ENCODE results near the gene DGKA.
A peak's percentile ranks its signal among the peaks of the same experiment; 100 is the strongest.

DGKA gene

GRCh38 chr12:55929306-55929791 is 1.6 kb upstream of the DGKA start:
- peak; percentile 24 for DNase-seq
- in situ Hi-C loops (cut with MboI; ENCODE audit: low pct_unique_long_range_greater_than_20kb, low sequenced_read_pairs), result no loop called here

GRCh38 chr12:55931317-55931779 is 386 bp downstream of the DGKA start:
- DNase-seq, result no peak
- in situ Hi-C loops (cut with MboI; ENCODE audit: low pct_unique_long_range_greater_than_20kb, low sequenced_read_pairs), result no loop called here

DNA sequence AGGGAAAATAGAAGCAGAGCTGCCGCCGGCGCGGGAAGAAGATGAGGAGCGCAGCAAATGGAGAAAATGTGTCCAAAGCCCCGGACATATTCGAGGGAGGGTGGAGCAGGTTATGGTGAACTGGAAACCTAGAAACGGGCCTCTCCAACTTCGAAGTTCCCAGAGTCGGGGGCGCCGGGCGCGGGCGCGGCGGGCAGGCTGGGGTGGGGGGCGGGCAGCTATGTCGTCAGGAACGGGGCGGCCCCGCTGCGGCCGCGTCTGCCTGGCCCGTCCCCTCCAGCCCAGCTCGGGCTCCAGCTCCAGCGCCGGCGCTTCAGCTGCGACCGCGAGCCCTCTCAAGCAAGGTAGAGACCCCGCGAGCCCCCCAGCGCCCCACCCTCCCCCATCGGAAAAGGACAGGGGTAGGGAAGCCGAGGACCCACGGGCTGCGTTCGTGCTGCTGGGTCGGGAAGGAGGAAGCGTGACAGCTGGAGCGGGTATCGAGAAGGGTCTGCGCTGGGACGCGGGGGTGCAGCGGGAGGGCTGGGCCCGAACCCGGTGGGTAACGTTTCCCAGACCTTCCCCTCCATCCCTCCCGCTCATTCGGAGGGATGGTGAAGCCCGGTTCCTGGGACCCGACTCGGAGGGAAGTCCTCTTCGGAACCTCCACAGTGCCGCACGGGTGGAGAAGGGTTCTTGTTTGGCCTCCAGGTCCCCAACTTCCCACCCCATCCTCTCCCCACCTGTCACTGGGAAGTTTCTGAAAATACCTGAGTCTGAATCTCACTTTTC is 1.0 kb downstream of the DGKA start:
- in situ Hi-C loops (cut with MboI; ENCODE audit: low pct_unique_long_range_greater_than_20kb, low sequenced_read_pairs), result no loop called here
- DNase-seq, result no peak

DNA sequence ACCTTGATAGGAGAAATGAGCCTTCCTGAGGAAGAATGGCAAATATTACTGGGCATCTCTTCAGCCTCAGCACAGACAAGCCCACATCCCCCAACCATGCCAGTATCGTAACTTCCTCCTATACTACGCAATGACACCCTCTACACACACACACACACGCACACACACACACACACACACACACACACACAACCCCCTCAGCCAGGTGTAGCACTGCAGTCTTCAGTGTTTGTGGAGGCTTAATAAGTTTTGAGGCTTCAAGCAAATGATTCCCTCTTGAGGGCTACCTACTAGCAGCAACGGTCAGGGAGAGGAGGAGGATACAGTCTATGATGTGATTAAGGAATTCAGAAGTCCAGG is 1.6 kb downstream of the DGKA start:
- DNase-seq, result peak; percentile 74
- in situ Hi-C loops (cut with MboI; ENCODE audit: low pct_unique_long_range_greater_than_20kb, low sequenced_read_pairs), result no loop called here

DNA sequence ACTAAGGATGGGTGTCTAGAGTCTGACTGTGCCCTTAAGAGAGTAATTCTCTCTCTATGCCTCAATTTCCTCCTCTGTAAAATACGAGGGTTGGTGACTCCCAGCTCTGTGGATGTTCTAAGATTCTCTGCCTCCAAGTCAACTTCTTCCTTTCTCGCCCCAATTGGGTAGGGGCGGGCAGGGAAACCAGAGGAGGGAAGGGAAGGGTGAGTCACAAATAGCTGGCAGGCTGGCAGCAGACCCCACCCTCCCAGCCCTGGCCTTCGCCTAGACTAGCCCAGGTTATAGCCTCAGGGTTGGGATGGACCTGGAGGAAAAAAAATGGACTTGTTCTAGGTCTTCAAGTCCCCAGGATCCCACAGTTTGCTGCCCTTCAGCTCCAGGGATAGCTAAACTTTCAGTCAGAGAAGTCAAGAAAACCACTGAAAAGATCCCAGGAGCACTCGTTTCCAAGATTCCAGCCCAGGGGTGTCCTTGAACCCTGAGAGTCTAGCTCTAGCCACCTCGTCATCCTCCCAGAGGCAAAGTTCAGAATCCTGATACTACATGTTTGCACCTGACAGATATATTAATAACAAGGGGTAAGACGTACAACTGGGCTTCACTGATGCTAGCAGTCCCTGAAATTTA is 2.3 kb downstream of the DGKA start:
- peak; percentile 22 for DNase-seq
- in situ Hi-C loops (cut with MboI; ENCODE audit: low pct_unique_long_range_greater_than_20kb, low sequenced_read_pairs), result no loop called here

GRCh38 chr12:55933799-55934742 is 3.1 kb downstream of the DGKA start:
- DNase-seq, result no peak
- in situ Hi-C loops (cut with MboI; ENCODE audit: low pct_unique_long_range_greater_than_20kb, low sequenced_read_pairs), result no loop called here

DNA sequence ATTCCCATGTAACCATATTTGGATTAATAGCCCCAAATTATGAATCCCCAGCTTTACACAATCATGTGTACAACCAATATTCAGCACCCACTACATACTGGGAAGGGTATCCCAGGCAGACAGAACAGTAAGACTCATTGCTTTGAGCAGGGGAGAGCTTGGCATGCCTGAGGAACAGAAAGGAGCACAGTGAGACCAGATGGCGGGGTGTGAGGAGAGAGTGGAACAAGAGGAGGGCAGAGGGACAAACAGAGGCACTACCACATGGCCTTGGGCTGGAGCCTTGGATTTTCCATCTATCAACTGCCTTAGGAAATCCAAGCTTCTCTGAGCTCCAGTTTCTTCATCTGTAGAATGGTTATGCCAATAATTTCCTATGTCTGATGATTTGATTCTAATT is 3.8 kb downstream of the DGKA start:
- in situ Hi-C loops (cut with MboI; ENCODE audit: low pct_unique_long_range_greater_than_20kb, low sequenced_read_pairs), result no loop called here
- no peak for DNase-seq

- in situ Hi-C loops (cut with MboI; ENCODE audit: low pct_unique_long_range_greater_than_20kb, low sequenced_read_pairs), result no loop called here
- DNase-seq, result no peak
These were observed 4.8 kb downstream of the DGKA start for GRCh38 chr12:55935738-55936151.

- in situ Hi-C loops (cut with MboI; ENCODE audit: low pct_unique_long_range_greater_than_20kb, low sequenced_read_pairs), result no loop called here
- no peak for DNase-seq
These were observed 7.0 kb downstream of the DGKA start for GRCh38 chr12:55937981-55938380.

DNA sequence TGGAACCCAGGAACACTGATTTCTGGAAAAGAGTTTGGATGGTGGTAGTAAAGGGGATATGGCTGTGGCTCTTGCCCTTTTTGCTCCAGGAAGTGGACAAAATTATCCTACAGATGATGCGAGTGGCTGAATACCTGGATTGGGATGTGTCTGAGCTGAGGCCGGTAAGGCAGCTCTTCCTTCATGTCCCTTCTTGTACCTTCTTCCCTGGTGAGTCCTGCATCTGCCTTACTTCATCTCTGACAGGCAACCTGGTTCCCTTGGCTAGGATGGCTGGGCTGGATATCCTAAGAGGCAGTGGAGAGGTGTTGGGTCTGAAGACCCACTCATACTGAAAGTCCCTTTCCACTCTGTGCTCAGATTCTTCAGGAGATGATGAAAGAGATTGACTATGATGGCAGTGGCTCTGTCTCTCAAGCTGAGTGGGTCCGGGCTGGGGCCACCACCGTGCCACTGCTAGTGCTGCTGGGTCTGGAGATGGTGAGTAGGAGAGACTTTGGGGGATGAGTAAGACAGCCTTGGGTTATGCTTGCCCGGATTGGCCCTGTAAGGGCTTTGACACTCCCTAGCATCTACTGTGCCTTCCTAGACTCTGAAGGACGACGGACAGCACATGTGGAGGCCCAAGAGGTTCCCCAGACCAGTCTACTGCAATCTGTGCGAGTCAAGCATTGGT is 8.0 kb downstream of the DGKA start:
- in situ Hi-C loops (cut with MboI; ENCODE audit: low pct_unique_long_range_greater_than_20kb, low sequenced_read_pairs), result no loop called here
- DNase-seq, result no peak

GRCh38 chr12:55940065-55940732 is 9.2 kb downstream of the DGKA start:
- DNase-seq, result peak; percentile 88

DNA sequence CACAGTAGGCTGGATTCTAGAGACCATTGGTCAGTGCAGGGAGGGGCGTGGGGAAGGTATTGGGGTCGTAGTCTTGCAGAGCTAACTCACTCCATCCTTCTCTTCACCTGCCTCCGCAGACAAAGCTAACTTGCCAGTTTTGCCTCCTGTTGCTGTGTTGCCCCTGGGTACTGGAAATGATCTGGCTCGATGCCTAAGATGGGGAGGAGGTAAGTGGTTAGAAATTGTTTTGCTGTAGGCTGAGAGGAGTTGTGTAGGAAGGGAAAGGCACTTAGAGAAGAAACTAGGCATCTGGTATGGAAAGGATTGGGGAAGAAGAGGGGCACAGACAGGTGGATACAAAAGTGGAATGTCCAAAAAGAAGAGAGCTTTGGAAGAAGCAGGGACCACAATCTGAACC is 11.1 kb downstream of the DGKA start:
- no peak for DNase-seq
- in situ Hi-C loops (cut with MboI; ENCODE audit: low pct_unique_long_range_greater_than_20kb, low sequenced_read_pairs), result no loop called here

More at GRCh38 chr12:55940065-55940732, 9.2 kb downstream of the DGKA start:
- in situ Hi-C loops (cut with MboI; ENCODE audit: low pct_unique_long_range_greater_than_20kb, low sequenced_read_pairs), result no loop called here

DNA sequence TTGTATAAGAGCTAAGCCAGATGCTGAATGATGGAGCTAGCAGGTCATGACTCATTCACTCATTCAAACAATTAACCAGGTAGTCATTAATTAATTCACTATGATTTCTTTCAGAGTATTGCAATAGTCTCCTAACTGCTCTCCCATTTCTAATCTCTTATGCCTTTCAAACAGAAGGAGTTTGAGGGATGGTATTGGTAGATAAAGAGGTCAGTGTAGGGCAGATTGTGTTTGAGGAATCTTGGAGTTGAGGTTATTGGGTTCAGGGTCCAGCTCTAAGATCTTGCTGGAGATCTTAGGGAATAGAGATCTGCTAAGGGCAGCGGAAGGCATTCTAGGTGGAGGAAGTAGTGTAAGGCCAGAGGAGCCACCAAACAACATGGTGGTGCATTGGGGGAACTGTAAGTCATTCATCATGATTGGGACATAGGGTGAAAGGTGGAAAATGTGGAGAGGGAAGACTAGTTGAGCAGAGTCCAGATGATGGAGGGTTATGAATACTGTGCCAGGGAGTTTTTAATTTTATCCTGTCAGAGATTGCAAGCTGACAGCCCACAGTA is 11.7 kb downstream of the DGKA start:
- DNase-seq, result no peak
- in situ Hi-C loops (cut with MboI; ENCODE audit: low pct_unique_long_range_greater_than_20kb, low sequenced_read_pairs), result no loop called here

DNA sequence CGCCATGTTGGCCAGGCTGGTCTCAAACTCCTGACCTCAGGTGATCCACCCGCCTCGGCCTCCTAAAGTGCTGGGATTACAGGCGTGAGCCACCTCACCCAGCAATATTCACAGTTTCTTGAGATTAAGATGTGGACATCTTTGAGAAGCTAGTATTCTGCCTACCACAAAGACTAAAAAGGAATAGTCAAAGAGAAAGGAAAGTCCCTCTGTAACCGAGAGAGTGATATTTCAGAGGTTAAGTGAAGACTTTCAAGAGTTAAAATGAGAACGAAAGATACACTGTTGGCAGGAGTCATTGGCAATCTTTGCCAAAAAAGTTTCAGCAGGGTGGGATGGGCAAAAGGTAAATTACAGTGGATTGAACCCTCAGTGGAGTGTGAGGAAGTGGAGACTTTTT is 15.6 kb downstream of the DGKA start:
- in situ Hi-C loops (cut with MboI; ENCODE audit: low pct_unique_long_range_greater_than_20kb, low sequenced_read_pairs), result no loop called here
- no peak for DNase-seq

DNA sequence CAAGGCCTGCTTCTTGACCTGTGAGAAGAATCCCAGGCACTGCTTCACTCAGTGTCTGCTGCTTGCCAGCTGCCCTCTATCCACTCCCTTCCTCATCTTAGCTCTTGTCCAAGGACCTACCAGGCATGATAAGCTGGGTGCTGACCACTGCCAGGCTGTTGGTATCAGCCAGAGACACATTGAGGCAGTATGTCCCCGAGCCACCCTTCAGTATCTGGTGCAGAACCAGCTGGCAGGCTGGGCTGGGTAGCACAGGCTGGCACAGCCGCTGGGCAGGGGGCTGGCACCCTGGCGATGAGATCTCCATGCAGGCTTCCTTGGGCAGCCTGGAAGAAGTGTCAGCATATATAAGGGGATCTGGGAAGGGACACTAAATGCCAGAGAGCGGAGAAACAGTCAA is 24.4 kb downstream of the DGKA start:
- no peak for DNase-seq
- in situ Hi-C loops (cut with MboI; ENCODE audit: low pct_unique_long_range_greater_than_20kb, low sequenced_read_pairs), result no loop called here

GRCh38 chr12:55955800-55956508 is 25.0 kb downstream of the DGKA start:
- DNase-seq, result peak; percentile 46
- in situ Hi-C loops (cut with MboI; ENCODE audit: low pct_unique_long_range_greater_than_20kb, low sequenced_read_pairs), result no loop called here

DNA sequence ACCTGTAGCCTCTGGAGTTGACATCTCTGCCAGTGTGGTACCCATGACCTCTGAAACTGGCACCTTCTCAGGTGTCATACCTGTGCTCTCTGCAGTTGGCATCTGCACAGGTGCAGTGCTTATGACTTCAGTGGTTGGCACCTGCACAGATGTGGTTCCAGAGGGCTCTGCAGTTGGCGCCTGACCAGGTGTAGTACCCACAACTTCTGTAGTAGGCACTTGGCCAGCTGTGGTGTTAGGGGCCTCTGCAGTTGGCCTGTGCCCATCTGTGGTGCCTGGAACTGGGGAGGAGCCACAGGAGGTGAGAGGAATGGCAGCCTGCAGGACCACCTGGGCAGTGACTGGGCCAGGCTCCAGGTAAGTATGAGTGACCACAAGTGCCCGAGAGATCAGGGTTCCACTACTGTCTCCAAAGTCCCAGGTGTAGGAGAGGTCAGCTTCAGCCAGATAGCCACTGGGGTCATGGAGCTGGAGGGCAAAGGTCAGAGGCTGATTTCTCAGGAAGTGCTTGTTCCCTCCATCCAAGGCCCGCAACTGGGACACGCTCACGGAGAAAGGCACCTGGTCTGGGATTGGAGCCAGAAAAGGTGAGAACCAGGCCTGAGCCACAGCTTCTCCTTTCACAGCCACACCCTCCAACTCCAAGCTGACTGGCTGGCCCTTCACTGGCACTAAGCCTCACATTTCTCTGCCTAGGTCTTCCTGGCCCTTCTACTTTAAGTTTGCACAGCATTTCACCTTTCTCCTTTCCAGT is 26.3 kb downstream of the DGKA start:
- in situ Hi-C loops (cut with MboI; ENCODE audit: low pct_unique_long_range_greater_than_20kb, low sequenced_read_pairs), result no loop called here
- DNase-seq, result no peak

All from KBM-7 (cell line).